ENCODE data around the gene PSTPIP2.

The PSTPIP2 gene

GRCh38 chr18:46068763-46069162 lies 3.3 kb downstream of the PSTPIP2 start:
- H3K4me3 ChIP-seq (replicated peaks; ENCODE audit: low read depth, low read length): no peak overlapping the region
- no peak for DNase-seq (ENCODE audit: extremely low read depth, insufficient read length)
- no peak for TF ChIP-seq CTCF (IDR thresholded peaks at IDR 0.05; ENCODE audit: insufficient read depth, low read length, poor library complexity, severe bottlenecking)
- H3K27me3 ChIP-seq (replicated peaks; ENCODE audit: control insufficient read depth, insufficient read depth, low read length): no peaks in the 10 kb centered on the region
- no peaks in the 10 kb centered on the region; the same call in 1 of the 2 replicates for H3K36me3 ChIP-seq (ENCODE audit: control insufficient read depth, insufficient read depth, low read length)

GRCh38 chr18:46067438-46068007 lies 4.5 kb downstream of the PSTPIP2 start:
- TF ChIP-seq CTCF (IDR thresholded peaks at IDR 0.05; ENCODE audit: insufficient read depth, low read length, poor library complexity, severe bottlenecking): no peak
- DNase-seq (ENCODE audit: extremely low read depth, insufficient read length): no peak
- H3K36me3 ChIP-seq (ENCODE audit: control insufficient read depth, insufficient read depth, low read length): no peaks in the 10 kb centered on the region
- H3K27me3 ChIP-seq (replicated peaks; ENCODE audit: control insufficient read depth, insufficient read depth, low read length): no peaks in the 10 kb centered on the region
- no peak overlapping the region for H3K4me3 ChIP-seq (replicated peaks; ENCODE audit: low read depth, low read length)

- Histone ChIP-seq H3K4me3 (replicated peaks; ENCODE audit: low read depth, low read length) (no peak overlapping the region), H3K27me3 (replicated peaks; ENCODE audit: control insufficient read depth, insufficient read depth, low read length) (no peaks in the 10 kb centered on the region), H3K36me3 (ENCODE audit: control insufficient read depth, insufficient read depth, low read length) (no peaks in the 10 kb centered on the region)
- no peak for DNase-seq (ENCODE audit: extremely low read depth, insufficient read length)
- no peak for TF ChIP-seq CTCF (IDR thresholded peaks at IDR 0.05; ENCODE audit: insufficient read depth, low read length, poor library complexity, severe bottlenecking)
These were observed 9.3 kb downstream of the PSTPIP2 start for GRCh38 chr18:46062781-46063180.

GRCh38 chr18:46061796-46062195 lies 10.3 kb downstream of the PSTPIP2 start:
- no peak for DNase-seq (ENCODE audit: extremely low read depth, insufficient read length)
- H3K27me3 ChIP-seq (replicated peaks; ENCODE audit: control insufficient read depth, insufficient read depth, low read length): no peaks in the 10 kb centered on the region
- no peak overlapping the region for H3K4me3 ChIP-seq (replicated peaks; ENCODE audit: low read depth, low read length)
- TF ChIP-seq CTCF (IDR thresholded peaks at IDR 0.05; ENCODE audit: insufficient read depth, low read length, poor library complexity, severe bottlenecking): no peak
- no peaks in the 10 kb centered on the region for H3K36me3 ChIP-seq (ENCODE audit: control insufficient read depth, insufficient read depth, low read length)

- H3K4me3 ChIP-seq (replicated peaks; ENCODE audit: low read depth, low read length): no peak overlapping the region
- no peak for TF ChIP-seq CTCF (IDR thresholded peaks at IDR 0.05; ENCODE audit: insufficient read depth, low read length, poor library complexity, severe bottlenecking)
- H3K36me3 ChIP-seq (ENCODE audit: control insufficient read depth, insufficient read depth, low read length): no peaks in the 10 kb centered on the region
- no peaks in the 10 kb centered on the region for H3K27me3 ChIP-seq (replicated peaks; ENCODE audit: control insufficient read depth, insufficient read depth, low read length)
- DNase-seq (ENCODE audit: extremely low read depth, insufficient read length): no peak
These were observed 10.7 kb downstream of the PSTPIP2 start for GRCh38 chr18:46061387-46061786.

GRCh38 chr18:46060359-46060841 lies 11.7 kb downstream of the PSTPIP2 start:
- H3K4me3 ChIP-seq (replicated peaks; ENCODE audit: low read depth, low read length): no peak overlapping the region
- DNase-seq (ENCODE audit: extremely low read depth, insufficient read length): no peak
- no peak for TF ChIP-seq CTCF (IDR thresholded peaks at IDR 0.05; ENCODE audit: insufficient read depth, low read length, poor library complexity, severe bottlenecking)
- H3K27me3 ChIP-seq (replicated peaks; ENCODE audit: control insufficient read depth, insufficient read depth, low read length): no peaks in the 10 kb centered on the region
- no peaks in the 10 kb centered on the region for H3K36me3 ChIP-seq (ENCODE audit: control insufficient read depth, insufficient read depth, low read length)

All from GM06990 (cell line).